C4-2B (cell line): ENCODE measurements around the gene AGBL2.

Experiments used
- CTCF ChIP-seq: fragments of 450-650 bp; conservative IDR thresholded peaks from 2 replicates; pipeline ENCODE4 v1.5.1; 2017; ENCODE audit warnings: mild to moderate bottlenecking
- ZFX ChIP-seq: fragments of 450-650 bp; IDR thresholded peaks from 2 replicates; pipeline ENCODE4 v1.6.1; 2017

GRCh38 chr11:47725442-47726117 is 10.4 kb upstream of the AGBL2 start:
- TF ChIP-seq CTCF = no peak
- TF ChIP-seq ZFX = no peak
